K562 (cell line): ENCODE data around the gene NFATC3. TPM values are rescaled to one million over a fixed set of nuclear protein-coding genes. Genes with fewer than 3 reads are reported as not detected.
A peak's percentile ranks its signal among the peaks of the same experiment; 100 is the strongest.

Source experiments
- CHD1 ChIP-seq: fragments of 200-600 bp; sonication (generic); IDR thresholded peaks from one replicate; pipeline ENCODE4 v1.6.1; 2012; ENCODE audit warnings: mild to moderate bottlenecking, moderate library complexity, low read length, inconsistent platforms
- ELK3 ChIP-seq: fragments of 450-650 bp; formaldehyde crosslinking; IDR thresholded peaks from 2 replicates; pipeline ENCODE4 v1.4.0; 2020; ENCODE audit warnings: mild to moderate bottlenecking
- GABPA ChIP-seq: fragments of 200-800 bp; sonication (Bioruptor generic); conservative IDR thresholded peaks from 2 replicates; pipeline ENCODE4 v1.6.1; 2016; ENCODE audit warnings: low read depth, missing genetic modification characterization, missing compliant biosample characterization
- HINFP ChIP-seq: fragments of 450-650 bp; conservative IDR thresholded peaks from 2 replicates; pipeline ENCODE4 v1.6.1; 2016; ENCODE audit warnings: missing genetic modification characterization, low read depth, mild to moderate bottlenecking, control low read depth, missing compliant biosample characterization
- ILF3 ChIP-seq: fragments of 450-650 bp; IDR thresholded peaks from 2 replicates; pipeline ENCODE4 v1.6.1; 2018; ENCODE audit warnings: antibody characterized with exemption, mild to moderate bottlenecking, moderate library complexity, borderline replicate concordance
- MEF2D ChIP-seq: conservative IDR thresholded peaks from 2 replicates; pipeline ENCODE4 v1.6.1; 2016; ENCODE audit warnings: low read depth, missing genetic modification characterization, missing compliant biosample characterization
- NFE2 ChIP-seq: IDR thresholded peaks from 2 replicates; pipeline ENCODE4 v1.6.1; 2014; ENCODE audit warnings: antibody characterized with exemption, low read depth
- RNF2 ChIP-seq: sonication (generic); IDR thresholded peaks from 2 replicates; pipeline ENCODE4 v1.6.1; 2016
- SMAD1 ChIP-seq: fragments of 150-350 bp; IDR thresholded peaks from 2 replicates; pipeline ENCODE4 v1.6.1; 2014; ENCODE audit warnings: low read length, low read depth; ENCODE audit not compliant: partially characterized antibody
- ZNF24 ChIP-seq: fragments of 450-650 bp; IDR thresholded peaks from 2 replicates; pipeline ENCODE4 v1.6.1; 2016
- ZNF274 ChIP-seq: IDR thresholded peaks from 2 replicates; pipeline ENCODE4 v1.6.1; 2011; ENCODE audit warnings: low read depth, mild to moderate bottlenecking, low read length, moderate library complexity, borderline replicate concordance
- ZNF695 ChIP-seq: fragments of 450-650 bp; formaldehyde crosslinking; IDR thresholded peaks from 2 replicates; pipeline ENCODE4 v1.4.0; 2020; ENCODE audit warnings: mild to moderate bottlenecking, moderate library complexity
- ZNF707 ChIP-seq: fragments of 250-450 bp; sonication (Bioruptor Pico); conservative IDR thresholded peaks from 2 replicates; pipeline ENCODE4 v1.8.0; 2022; ENCODE audit warnings: inconsistent platforms, mild to moderate bottlenecking, moderate library complexity
- ZNF830 ChIP-seq: fragments of 250-450 bp; sonication (Bioruptor Pico); IDR thresholded peaks from 2 replicates; pipeline ENCODE4 v1.5.0; 2021; ENCODE audit warnings: mild to moderate bottlenecking
- polyA plus RNA-seq, 8 experiments: library from polyadenylated mRNA; depleted of rRNA in 4 of 8; stranded (reverse) in 5 of 8; unstranded in 3 of 8; fragments of >200 nt; fragmentation: Nextera tagmentation in 2 of 8; fragmentation: Illumina TruSeq in 1 of 8; extraction: Ambion mirVana in 2 of 8; extraction: Trizol in 1 of 8; gene quantifications; 2 replicates each; pipeline versions ENCODE4 v1.2.1 to v1.2.3, GENCODE V29; 2011 to 2014; ENCODE audit warnings: inconsistent platforms in 1 of 8, missing spikeins in 1 of 8
- total RNA-seq, 7 experiments: library from RNA; depleted of rRNA in 6 of 7; stranded (reverse); fragments of >200 nt in 6 of 7; fragmentation: Illumina TruSeq in 2 of 7; extraction: Trizol in 2 of 7; gene quantifications; 2 replicates each; pipeline versions ENCODE4 v1.2.1 to v1.2.3, GENCODE V29; 2011 to 2021; ENCODE audit warnings: low replicate concordance in 1 of 7
- TF ChIP-seq, protein P1 (sequence below): sonication (generic); formaldehyde crosslinking; IDR thresholded peaks from 2 replicates; pipeline ENCODE4 v1.5.0; 2020; ENCODE audit warnings: missing genetic modification reagents
- TF ChIP-seq, protein P2 (sequence below): fragments of 450-650 bp; IDR thresholded peaks from 2 replicates; pipeline ENCODE4 v1.6.1; 2016; ENCODE audit warnings: borderline replicate concordance
- TF ChIP-seq, protein P3 (sequence below): fragments of 250-450 bp; sonication (Bioruptor Pico); IDR thresholded peaks from 2 replicates; pipeline ENCODE4 v1.8.0; 2022; ENCODE audit warnings: moderate library complexity, mild to moderate bottlenecking, inconsistent platforms

Gene NFATC3
- total and polyA plus RNA-seq, 9 of the 15 experiments (the other 6 are each of a cell fraction or from before 2014, with no cell fraction given) = 15.7 to 98.4 (median 59.4) TPM

GRCh38 chr16:68244903-68245853, 160.0 kb downstream of the NFATC3 start, which contains the start of gene PLA2G15 (continued):
- TF ChIP-seq, protein P1, sequence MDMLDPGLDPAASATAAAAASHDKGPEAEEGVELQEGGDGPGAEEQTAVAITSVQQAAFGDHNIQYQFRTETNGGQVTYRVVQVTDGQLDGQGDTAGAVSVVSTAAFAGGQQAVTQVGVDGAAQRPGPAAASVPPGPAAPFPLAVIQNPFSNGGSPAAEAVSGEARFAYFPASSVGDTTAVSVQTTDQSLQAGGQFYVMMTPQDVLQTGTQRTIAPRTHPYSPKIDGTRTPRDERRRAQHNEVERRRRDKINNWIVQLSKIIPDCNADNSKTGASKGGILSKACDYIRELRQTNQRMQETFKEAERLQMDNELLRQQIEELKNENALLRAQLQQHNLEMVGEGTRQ (CRISPR knock-in tag) = no peak
- TF ChIP-seq HINFP (tag) (no peak), RNF2 (0 out of 2 replicates have a peak, but pooled peaks have one; percentile 15), ZNF707 (CRISPR knock-in tag) (no peak), ZNF274 (no peak), ZNF830 (no peak), CHD1 (no peak), GABPA (tag) (0 out of 2 replicates have a peak, but pooled peaks have one; percentile 41), ILF3 (no peak), MEF2D (no peak), ZNF695 (CRISPR knock-in tag) (no peak), ZNF24 (no peak), ELK3 (CRISPR knock-in tag) (no peak), NFE2 (no peak), SMAD1 (no peak)
- TF ChIP-seq, protein P2, sequence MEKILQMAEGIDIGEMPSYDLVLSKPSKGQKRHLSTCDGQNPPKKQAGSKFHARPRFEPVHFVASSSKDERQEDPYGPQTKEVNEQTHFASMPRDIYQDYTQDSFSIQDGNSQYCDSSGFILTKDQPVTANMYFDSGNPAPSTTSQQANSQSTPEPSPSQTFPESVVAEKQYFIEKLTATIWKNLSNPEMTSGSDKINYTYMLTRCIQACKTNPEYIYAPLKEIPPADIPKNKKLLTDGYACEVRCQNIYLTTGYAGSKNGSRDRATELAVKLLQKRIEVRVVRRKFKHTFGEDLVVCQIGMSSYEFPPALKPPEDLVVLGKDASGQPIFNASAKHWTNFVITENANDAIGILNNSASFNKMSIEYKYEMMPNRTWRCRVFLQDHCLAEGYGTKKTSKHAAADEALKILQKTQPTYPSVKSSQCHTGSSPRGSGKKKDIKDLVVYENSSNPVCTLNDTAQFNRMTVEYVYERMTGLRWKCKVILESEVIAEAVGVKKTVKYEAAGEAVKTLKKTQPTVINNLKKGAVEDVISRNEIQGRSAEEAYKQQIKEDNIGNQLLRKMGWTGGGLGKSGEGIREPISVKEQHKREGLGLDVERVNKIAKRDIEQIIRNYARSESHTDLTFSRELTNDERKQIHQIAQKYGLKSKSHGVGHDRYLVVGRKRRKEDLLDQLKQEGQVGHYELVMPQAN = peak; percentile 64; the same call in 1 of the 2 replicates
- TF ChIP-seq, protein P3, sequence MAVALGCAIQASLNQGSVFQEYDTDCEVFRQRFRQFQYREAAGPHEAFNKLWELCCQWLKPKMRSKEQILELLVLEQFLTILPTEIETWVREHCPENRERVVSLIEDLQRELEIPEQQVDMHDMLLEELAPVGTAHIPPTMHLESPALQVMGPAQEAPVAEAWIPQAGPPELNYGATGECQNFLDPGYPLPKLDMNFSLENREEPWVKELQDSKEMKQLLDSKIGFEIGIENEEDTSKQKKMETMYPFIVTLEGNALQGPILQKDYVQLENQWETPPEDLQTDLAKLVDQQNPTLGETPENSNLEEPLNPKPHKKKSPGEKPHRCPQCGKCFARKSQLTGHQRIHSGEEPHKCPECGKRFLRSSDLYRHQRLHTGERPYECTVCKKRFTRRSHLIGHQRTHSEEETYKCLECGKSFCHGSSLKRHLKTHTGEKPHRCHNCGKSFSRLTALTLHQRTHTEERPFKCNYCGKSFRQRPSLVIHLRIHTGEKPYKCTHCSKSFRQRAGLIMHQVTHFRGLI (CRISPR knock-in tag) = no peak
